WTC11 (cell line): ENCODE data around the gene CARMIL1.

ENCODE experiments used
- ELF4 ChIP-seq: sonication (generic); formaldehyde crosslinking; IDR thresholded peaks from 2 replicates; pipeline ENCODE4 v1.8.1; 2022; ENCODE audit warnings: low read depth, mild to moderate bottlenecking, moderate library complexity, missing genetic modification reagents
- TP53 ChIP-seq: sonication (generic); formaldehyde crosslinking; IDR thresholded peaks from 2 replicates; pipeline ENCODE4 v1.8.1; 2023; ENCODE audit warnings: mild to moderate bottlenecking, missing genetic modification reagents

DNA sequence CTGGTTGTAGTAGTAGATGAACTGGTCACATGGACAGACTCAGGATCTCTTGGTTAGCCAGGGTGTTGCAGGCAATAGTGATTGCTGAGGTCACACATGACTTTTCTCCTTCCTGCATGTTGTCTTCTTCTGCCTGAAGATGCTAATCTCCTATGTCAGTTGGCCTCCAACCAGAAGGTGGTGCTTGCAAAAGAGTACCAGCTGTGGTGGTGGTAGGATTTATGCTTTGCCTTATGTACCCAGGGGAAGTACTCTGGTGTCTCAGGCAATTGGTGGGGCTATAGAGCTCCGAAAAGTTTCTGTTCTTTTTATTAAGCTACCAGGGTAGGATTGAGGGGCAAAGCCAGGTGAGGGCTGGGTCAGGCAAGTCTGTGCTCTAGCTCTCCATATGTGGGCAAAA lies 98.5 kb downstream of the CARMIL1 start:
- no peak for TF ChIP-seq TP53
- no peak for TF ChIP-seq ELF4 (CRISPR knock-in tag)
